ENCODE data around the gene PIP4K2A. TPM values are rescaled to one million over a fixed set of nuclear protein-coding genes. Genes with fewer than 3 reads are reported as not detected.

Gene PIP4K2A
- total RNA-seq, 1 experiment from 2014 or later = 5.0 TPM

DNA sequence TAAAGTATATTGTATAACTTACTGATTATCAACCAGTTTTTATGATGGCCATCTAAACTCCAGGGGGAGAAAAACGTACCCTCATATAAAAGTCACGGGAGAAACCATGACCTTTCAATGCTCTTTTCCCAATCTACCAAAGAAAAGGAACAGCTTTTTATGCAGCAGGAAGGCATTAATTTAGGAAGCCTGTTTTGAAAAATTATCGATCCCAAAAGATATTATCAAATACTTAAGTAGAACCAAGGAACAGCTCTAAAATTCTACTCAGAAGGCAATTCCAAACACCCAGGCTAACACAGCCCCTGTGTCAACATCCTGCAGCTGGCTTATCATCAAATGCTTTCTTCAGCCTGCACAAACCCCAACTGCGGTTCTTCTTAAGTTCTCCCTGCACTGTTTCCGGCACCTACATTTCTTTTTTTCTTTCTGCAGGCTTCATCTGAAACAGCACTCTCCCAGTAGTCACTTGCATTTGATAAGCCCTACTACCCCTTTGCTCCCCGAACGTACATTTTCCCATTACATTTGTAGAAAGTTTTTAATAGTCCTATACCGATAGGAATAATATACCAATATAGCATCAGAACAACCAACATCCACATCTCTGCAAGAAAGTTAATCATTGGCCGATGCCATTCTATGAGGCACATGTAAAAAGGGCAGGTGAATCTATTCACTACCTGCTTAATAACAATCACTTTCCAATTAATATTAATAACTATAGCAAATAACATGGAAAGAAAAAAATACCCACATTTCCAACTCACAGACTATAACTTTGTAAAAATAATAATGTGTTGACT lies 47.9 kb downstream of the PIP4K2A start:
- peak; percentile 43 for DNase-seq (ENCODE audit: low spot score)

GRCh38 chr10:22665329-22665728 lies 49.0 kb downstream of the PIP4K2A start:
- no peak for DNase-seq (ENCODE audit: low spot score)

DNA sequence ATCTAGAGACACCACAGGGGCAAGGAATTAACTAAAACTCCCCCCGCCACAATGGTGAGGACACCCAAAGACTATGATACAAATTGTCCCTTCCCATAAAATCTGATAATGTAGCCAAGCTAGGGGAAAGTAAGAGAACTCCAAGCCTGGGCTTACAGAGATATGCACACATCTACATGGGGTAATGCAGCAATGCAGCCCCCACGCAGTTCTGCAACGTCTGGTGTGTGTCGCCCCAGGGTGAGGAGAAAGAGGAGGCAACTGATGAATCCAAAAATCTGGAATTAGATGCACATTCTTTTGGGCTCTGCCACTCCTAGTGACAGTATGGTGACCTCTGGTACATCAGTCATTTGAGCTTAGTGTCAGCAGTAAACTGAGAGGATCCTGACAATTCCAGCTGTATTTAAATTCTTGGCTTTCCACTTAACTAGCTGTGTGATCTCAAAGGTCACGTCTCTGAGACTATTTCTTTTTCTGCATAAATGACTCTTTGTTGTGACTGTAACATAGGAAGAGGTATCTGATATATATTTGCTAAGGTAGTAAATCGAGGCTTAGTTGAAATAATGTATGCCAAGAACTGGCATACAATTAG lies 51.5 kb downstream of the PIP4K2A start:
- no peak for DNase-seq (ENCODE audit: low spot score)

DNA sequence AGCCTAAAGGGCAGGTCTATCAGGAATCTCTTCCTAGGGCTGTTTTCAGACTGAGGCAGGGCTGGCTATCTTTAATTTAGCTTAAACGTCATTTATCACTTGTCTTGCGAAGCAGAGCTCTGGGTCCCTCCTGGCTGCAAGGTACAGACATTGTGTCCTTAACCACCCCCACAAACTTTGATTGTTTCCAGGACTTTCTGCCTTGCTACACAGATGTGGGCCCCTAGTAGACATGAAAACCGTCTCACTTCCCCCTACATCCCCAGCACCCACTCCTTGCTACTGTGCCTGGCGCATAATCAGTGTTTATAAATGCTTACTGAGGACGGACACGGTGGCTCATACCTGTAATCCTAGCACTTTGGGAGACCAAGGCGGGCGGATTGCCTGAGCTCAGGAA lies 54.5 kb downstream of the PIP4K2A start:
- no peak for DNase-seq (ENCODE audit: low spot score)

- no peak for DNase-seq (ENCODE audit: low spot score)
These were observed 55.5 kb downstream of the PIP4K2A start for GRCh38 chr10:22658745-22659410.

DNA sequence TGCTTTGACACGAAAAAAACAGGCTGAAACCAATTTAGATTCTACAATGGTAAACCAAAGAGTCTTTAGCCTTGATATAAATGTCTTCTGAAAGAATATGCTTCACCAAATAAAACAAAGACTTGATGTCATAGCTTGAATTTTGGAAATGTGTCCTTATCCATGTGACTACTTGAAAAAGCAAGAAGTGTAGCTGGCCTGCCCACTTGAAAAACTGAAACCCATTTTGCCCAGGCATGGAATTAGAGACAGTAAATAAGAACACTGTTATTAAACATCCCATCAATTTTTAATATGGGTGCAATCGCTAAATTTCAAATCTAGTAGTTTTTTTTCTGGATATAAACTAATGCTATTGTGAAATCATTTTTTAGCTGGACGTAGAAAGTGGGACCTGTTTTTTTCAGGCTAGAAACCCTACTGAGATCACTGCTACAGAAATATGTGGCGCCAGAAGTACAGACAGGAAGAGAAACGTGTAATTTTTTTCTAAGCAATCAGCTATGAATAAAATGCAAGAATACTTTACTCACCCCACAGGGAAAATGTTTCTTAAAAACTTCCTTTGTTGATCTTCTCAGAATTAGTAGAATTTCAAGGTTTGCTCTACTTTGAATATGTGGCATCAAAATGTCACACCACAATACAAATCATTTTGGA lies 56.7 kb downstream of the PIP4K2A start:
- DNase-seq (ENCODE audit: low spot score) = no peak

DNA sequence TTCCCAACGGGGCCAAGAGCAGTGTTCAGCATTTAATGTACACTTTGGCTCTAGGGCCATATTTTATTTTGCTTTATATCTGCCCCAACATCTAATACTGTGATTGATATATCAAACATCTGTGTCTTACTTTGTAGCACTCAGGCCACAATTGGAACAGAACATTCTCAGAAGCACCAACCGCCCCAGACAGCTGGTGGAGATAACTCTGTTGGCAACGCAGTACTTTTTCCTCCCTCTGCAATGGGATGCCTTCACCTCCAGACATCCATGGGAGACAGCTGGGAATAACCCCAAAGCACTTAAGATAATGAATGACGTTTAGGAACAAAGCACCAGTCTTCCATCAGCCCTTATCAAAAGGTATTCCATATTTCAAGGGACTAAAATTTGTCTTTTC lies 57.4 kb downstream of the PIP4K2A start:
- DNase-seq (ENCODE audit: low spot score) = no peak

- no peak for DNase-seq (ENCODE audit: low spot score)
These were observed 58.3 kb downstream of the PIP4K2A start for GRCh38 chr10:22656036-22656435.

DNA sequence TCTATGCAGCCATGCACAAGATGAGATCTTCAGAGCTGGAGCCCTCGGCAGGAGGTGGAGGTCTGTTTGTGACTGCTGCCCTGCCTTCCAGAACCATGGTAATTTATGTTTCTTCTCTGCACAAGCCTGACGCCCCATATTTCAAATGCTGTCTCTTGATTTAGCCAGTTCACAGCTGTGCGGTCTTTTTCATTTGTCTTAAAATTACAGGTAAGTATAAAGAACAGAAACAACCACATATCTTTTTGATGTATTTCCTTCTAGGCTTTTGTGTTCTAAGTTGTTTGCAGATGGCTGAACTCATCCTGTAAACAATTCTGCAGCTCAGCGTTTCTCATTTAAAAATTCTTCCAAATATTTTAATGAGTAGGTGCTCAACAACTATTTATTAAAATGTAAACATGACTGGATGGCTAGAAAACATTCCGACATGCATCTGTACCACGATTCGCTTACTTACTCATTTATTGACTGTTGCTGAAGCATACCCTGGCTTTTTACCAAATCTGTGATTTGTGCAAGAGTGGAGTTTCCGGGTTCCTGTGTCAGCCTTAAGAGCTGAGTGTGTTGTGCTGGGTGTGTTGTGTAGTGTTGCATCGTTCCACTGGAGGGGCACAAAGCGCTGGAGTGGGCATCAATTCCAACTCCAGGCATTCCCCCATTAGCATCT lies 58.9 kb downstream of the PIP4K2A start:
- no peak for DNase-seq (ENCODE audit: low spot score)

GRCh38 chr10:22652988-22653481 lies 61.3 kb downstream of the PIP4K2A start:
- no peak for DNase-seq (ENCODE audit: low spot score)

GRCh38 chr10:22651276-22651980 lies 63.0 kb downstream of the PIP4K2A start:
- no peak for DNase-seq (ENCODE audit: low spot score)

DNA sequence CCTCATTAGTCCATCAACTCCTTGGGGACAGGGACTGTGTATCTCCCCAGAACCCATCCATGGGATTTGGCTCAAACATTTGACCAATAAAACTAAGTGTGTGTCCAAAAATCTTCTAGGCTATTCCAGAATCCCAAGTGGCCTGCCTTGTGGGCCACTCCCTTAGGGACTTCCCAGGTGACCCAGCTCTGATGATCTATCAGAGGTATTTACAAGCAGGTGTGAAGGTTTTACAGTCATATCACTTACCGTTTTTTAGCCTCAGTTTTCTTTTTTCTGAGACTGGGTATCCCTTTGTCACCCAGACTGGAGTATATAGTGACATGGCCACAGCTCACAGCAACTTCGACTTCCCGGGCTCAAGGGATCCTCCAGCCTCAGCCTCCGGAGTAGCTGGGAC lies 64.4 kb downstream of the PIP4K2A start:
- no peak for DNase-seq (ENCODE audit: low spot score)

DNA sequence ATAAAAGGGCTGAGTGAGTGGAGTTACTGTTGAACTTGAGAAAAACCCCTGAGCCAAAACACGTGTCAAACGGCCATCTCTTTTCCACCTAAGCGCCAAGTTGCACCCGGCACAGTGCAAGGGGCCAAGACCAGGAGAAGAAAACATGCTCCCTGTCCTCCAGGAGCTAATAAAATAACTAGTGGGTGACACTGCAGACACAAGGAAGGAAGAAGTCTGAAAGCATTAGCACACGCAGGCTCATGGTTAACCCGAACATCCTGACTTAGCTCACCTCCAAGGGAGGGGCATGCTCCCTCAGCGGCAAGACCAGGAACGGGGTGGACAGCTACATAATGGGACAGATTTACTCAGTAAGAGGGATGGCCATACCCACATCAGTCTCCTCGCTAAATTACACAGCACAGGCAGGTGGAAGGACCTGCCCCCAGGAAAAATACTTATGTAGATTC lies 65.0 kb downstream of the PIP4K2A start:
- DNase-seq (ENCODE audit: low spot score) = no peak

DNA sequence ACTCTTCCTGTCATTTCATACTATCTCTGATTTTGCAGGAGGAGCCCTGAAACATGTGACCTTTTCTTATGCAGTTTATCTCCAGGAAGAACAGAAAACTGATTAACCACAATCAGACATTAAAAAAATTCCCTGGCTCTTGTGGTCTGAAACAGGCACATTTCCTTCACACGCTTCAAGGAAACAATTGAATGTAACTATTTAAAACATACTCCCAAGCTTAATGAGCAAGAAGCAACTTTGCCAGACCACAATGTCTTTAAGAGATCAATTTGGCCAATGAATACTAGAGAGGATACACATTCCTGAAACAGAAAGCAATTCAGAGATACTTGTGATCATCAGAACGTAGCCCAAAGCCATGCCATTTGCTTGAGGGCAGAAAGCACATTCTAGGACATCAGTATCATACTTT lies 65.8 kb downstream of the PIP4K2A start:
- no peak for DNase-seq (ENCODE audit: low spot score)

- DNase-seq (ENCODE audit: low spot score) = no peak
These were observed 67.1 kb downstream of the PIP4K2A start for GRCh38 chr10:22647244-22647643.

GRCh38 chr10:22646388-22646853 lies 68.0 kb downstream of the PIP4K2A start:
- DNase-seq (ENCODE audit: low spot score) = no peak

- DNase-seq (ENCODE audit: low spot score) = no peak
These were observed 70.2 kb downstream of the PIP4K2A start for GRCh38 chr10:22644222-22644621.

GRCh38 chr10:22643775-22644174 lies 70.6 kb downstream of the PIP4K2A start:
- DNase-seq (ENCODE audit: low spot score) = no peak

GRCh38 chr10:22643116-22643515 lies 71.3 kb downstream of the PIP4K2A start:
- no peak for DNase-seq (ENCODE audit: low spot score)

DNA sequence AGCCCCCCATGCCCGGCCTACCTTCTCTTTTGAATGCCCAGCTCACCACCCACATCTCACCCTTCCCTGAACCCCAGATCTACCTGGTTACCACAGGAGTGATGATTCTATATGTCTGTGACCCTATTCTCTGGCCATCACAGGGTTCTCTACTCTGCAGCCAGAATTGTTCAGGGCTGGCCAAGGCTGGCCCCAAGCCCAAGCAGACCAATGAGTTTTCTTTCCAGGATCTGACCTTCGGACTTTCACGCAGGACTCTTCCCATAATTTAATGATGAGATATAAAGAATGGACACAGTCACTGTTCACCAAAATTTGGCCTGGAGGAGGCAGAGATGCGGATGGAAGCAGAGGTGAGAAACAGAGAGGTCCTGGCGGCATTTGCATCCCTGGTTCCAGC lies 72.6 kb downstream of the PIP4K2A start:
- DNase-seq (ENCODE audit: low spot score) = no peak

DNA sequence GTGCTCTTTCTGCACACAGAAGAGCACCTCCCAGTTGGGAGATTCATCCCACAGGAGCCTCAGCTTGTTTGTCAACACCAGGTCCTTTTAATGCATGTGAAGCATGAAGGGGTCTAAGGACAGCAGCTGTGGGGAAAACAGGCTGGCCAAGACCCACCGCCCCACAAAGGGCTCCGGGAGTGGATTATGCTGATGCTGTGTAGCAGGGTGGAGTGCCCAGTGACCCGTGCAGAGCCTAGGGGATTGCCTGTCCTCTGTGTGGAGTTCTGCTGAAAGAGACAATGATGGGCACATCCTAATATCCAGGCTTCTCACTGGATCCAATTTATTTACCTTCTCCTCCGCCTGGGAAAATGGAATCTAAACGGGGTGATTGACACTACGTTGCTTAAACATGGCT lies 74.0 kb downstream of the PIP4K2A start:
- no peak for DNase-seq (ENCODE audit: low spot score)

All from HT-29 (cell line).